SKM-1 treated with dmso at 0.1 percent for 144 hours (cell line): ENCODE data around the gene DNAH6.

Source experiments
- DNase-seq: peaks from one replicate; lab custom pipeline; 2025; ENCODE audit not compliant: unreplicated experiment; lab: John Stamatoyannopoulos, UW

Gene DNAH6

DNA sequence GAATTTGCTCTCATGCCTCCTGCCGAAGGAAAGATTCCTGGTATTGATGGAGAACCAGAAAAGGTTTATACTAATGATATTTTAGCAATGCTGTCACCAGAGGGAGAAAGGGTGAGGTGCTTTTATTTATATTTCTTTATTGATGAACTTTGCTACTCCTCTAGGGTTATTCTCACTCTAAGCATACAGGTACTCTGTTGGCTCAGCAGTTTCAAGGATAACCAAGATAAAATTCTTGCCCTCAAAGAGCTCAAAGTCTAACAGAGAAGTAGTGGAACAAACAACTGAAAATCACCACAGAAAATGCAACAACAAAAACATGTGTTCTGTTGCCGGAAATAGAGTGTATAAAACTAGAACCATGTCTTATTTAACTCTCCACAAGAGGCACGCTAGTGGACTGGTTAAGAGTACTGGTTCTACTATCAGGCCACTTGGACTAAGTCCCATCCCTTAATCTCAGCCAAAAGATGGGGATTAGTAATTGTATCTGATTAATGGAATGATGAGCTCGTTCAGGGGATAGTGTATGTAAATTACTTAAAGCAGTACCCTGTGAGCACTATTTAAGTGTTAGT, 103.6 kb downstream of the DNAH6 start:
- DNase-seq: no peak

DNA sequence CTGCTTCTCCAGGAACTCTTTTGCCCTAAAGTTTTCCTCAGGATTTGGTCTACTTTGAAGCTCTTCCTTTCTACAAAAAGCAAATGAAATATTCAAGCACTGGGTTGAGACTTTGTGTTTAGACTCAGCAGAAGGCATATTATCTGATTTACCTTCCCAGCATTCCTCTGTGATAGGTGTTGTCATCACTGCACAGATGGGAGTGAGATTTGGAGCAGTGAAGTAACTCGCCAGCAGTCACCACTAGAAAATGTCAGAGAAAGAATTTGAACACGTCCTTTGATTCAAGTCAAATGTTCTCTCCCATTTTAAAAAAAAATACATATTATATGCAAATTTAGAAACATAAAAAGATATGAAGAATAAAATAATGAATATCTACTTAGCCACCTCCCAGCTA, 112.2 kb downstream of the DNAH6 start:
- DNase-seq: no peak

DNA sequence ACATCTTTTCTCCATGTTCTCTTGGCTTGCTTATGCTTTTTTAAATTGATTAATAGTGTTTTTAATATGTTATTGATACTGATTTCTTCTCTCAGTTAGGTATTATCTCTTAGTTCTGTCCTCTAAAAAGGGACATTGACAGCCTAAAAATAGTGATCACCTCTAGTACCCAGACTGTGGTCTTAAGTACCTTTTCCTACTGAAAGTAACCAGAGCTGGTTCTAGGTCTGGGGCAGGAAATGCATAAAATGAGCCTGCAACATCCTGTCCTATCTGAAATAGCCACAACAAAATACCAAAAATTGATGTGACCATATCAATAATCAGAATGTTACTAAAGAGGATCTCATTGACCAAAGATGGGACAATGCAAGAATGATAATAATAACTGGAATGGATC, 113.3 kb downstream of the DNAH6 start:
- DNase-seq: no peak

DNA sequence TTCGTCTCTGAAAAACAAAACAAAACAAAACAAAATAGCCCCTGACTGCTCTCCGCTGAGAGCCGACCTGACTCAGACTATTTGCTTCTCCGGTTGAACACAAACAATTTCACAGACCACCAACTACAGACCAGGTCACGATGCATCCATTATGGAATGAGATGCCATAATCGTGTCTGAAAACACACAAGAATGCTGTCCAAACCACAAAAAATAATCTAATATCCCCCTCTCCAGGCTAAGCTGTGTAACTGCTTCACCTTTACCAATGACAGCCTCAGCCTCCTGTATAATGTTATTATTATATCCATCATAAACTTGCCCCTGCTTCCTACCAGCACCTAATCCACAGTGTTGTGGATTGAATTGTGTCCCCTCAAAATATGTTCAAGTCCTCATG, 114.7 kb downstream of the DNAH6 start:
- DNase-seq: peak; percentile 26

DNA sequence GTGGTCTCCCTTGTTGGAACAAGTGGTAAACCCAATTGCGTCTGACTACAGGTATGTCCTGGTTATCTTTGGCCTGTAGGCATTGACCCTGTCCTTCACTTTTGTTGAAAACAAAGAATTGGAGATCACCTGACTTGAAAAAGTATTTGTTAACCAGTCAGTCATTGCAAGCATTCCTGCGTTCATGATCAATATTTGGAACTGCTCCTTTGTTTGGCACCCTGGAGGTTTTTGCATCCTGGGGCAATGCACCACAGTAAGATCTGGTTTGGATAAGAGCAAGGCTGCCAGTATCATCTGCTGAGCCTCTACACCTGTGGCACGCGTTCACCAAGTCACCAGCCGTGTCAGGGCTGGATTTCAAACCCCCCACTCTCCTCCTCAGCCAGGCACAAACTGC, 115.7 kb downstream of the DNAH6 start:
- no peak for DNase-seq

DNA sequence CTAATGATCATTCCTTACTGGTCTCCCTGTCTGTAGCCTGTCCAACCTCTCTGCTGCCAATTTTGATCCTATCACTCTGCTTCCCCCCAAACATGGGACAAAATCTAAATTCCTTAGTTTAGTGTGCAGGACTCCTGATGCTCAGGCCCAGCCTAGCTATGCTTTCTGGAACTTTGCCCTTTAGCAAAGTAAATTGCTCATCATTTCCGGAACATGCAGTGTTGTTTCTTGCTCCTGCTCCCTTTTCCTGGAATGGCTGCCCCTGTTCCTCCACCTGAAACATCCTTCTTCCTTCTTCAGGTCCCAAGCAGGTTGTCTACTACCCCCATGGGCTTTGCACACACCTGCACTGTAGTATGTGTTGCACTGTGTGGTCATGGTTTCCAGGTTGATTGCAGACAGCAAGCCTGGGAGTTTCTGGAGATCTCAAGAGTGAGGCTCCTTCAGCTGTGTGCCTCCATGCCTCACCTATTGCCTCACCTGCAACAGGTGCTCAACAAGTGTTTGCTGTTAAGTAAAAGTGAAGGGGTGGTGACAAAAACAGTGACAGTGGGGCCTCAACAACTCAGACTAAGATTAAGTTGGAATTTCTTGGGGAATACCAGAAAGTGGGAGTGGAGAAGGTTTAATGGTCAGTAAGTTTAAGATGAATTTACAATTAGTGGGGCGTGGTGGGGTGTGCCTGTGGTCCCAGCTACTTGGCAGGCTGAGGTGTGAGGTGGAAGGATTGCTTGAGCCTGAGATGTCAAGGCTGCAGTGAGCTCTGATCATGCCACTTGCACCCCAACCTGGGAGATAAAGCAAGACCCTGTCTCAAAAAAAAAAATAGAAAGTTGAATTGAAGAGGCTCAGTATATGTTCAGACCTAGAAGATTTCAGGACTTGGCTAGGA, 120.0 kb downstream of the DNAH6 start:
- DNase-seq: no peak

DNA sequence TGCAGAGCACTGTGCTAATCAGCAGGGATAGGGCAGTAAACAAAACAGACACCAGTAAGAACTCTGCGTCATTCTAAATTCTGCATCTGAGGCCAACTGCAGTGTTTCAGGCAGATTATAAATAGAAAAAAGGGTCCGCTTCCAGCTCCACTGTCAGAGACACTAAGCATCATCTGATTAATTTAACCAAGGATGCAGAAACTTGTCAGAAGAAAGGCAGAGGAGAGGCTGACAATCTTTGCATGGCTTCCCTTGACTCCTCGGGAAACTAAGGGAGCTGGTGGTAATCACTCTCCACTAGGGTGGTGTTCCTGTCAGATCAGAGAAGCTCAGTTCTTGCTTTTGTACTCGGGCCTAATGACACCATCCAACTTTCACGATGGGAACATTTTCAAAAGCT, 123.5 kb downstream of the DNAH6 start:
- no peak for DNase-seq

DNA sequence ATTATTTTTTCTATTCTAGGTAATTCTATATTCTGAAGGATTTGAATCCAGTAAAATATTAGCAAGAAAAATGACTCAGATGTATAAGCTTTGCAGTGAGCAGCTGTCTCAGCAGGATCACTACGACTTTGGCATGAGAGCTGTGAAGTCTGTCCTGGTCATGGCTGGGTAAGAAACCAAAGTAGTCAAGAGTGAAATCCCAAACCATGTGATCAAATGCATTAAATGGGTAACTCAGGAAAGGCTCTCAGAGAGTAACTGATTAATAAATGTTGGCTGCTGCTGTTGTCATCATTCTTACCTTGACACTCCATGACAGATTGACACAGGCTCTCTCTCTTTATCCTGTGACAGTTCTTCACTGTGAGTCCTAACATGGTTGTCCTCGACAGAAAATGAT, 124.1 kb downstream of the DNAH6 start:
- no peak for DNase-seq

DNA sequence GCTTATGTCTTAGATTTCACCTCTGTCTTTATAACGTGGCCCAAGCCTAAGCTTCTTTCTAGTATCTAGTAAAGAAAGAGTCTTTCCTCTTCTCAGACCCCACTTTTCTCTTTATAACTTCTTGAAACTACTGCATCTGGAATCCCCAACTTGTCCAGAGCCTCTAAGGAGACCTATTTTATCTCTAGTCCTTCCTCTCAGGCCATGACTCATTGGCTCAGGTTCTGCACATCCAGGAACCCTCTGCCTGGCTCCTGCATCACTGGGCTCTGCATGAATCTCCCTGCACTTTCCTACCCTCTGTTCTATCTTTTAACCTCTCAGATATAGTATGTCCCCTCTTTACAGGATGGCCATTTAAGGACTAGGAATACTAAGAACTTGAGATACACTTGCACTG, 124.7 kb downstream of the DNAH6 start:
- DNase-seq: no peak

DNA sequence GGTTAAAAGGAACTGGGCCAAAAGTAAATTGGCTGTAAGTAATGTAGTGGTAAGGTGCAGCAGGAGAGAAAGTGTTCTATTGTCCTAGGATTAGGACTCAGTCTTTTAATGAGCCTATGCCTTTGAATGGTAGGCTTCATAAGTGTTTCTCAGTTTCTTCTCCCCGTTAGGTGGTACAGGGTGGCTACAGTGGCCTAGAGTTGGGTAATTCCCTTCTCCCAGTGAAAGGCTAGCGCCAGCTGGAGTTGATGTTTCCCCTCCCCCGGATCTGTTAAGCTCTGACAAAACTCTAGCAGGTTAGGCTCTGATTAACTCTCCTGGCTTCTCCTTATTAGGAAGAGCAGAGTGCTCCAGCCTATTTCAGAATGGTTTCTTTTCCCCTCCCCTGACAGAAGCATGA, 127.7 kb downstream of the DNAH6 start:
- DNase-seq: no peak

DNA sequence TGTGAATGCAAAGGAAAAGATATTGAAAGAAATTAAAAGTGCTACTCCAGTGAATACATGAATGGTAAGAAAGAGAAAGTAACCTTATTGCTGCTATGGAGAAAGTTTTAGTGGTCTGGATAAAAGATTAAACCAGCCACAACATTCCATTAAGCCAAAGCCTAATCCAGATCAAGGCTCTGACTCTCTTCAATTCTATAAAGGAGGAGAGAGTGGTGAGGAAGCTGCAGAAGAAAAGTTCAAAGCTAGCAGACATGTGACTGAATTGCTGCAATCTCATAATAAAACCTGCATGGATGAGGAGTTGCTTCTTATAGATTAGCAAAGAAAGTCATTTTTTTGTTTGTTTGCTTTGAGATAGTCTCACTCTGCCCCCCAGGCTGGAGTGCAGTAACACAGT, 130.2 kb downstream of the DNAH6 start:
- no peak for DNase-seq

DNA sequence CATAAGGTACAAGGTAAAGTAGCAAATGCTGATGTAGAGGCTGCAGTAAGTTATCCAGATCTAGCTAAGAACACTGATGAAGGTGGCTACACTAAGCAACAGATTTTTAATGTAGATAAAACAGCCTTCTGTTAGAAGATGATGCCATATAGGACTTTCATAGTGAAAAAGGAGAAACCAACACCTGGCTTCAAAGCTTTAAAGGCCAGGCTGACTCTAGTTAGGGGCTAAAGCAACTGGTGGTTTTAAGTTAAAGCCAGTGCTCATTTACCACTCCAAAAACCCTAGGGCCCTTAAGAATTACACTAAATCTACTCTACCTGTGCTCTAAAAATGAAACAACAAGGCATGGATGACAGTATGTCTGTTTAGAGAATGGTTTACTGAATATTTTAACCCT, 131.0 kb downstream of the DNAH6 start:
- DNase-seq: no peak

DNA sequence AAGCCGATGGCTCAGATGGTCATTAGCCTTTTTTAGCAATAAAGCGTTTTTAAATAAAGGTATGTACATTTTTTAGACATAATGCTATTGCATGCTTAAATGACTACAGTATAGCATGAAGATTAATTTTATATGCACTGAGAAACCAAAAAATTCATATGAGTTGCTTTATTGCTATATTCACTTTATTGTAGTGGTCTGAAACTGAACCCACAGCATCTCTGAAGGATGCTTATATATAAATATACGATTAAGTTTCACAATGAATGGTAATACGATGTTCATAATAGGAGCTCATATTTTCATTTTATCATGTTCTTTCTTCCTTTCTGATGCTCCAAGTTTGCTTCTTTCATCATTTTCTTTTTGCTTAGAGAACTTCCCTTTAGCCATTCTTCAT, 132.8 kb downstream of the DNAH6 start:
- DNase-seq: no peak

DNA sequence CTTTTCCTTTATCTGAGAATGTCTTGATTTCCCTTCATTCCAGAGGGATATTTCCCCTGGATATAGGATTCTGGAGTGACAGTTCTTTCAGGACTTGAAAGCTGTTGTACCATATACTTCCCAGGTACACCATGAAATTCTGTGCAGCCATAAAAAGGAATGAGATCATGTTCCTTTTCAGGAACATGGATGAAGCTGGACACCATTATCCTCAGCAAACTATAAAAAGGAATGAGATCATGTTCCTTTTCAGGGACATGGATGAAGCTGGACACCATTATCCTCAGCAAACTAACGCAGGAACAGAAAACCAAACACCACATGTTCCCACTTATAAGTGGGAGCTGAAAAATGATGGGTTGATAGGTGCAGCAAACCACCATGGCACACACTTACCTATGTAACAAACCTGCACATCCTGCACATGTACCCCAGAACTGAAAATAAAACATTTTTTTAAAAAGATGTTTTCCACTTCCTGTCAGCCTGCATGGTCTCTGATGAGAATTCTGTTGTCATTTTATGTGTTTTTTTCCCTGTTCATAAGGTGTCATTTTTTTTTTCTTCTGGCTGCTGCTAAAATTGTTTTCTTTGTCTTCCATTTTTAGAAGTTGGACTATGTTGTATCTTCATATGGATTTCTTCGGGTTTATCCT, 133.3 kb downstream of the DNAH6 start:
- no peak for DNase-seq

DNA sequence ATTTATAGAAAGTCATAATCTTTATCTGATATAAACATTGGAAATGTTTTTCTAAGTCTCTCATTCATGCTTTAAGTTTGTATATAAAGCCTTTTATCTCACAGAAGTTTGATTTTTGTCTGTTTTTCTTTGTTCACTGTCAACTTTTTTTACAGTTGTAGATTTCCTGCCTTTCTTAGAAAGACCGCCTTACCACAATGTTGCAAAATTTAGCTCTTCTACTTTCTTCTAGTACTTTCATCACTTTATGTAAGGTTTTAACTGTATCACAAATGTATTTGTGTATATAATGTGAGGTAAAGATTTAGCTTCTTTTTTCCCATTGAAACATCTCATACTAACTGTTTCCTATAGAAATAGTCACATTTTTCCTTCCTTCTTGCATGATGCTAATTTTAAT, 136.1 kb downstream of the DNAH6 start:
- no peak for DNase-seq

DNA sequence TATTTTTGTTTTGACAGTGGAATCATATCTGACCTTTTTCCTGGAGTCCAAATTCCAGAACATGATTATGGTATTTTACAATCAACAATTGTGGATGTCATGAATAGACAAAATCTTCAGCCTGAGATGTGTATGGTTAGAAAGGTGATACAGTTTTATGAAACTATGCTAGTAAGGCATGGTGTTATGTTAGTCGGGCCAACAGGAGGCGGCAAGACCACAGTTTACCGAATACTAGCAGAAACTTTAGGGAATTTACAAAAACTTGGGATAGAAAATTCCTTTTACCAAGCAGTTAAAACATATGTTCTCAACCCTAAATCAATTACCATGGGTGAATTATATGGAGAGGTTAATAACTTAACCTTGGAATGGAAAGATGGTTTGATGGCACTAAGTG, 137.0 kb downstream of the DNAH6 start:
- DNase-seq: no peak

DNA sequence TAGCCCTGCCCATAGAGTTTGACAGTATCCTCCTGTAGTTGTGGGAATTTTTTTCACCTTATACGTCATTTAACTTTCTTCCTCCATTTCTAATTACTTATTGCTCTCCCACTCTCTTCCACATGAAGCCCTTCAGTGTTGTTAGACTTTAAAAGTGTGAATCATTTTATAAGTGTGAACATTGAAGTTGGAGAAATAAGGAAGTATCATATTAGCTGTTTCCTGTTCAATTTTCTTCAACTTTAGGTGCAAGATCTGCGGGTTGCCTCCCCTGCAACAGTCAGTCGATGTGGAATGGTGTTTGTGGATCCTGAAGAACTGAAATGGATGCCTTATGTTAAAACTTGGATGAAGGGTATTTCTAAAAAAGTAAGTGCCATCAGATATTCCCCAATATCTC, 138.1 kb downstream of the DNAH6 start:
- DNase-seq: no peak

DNA sequence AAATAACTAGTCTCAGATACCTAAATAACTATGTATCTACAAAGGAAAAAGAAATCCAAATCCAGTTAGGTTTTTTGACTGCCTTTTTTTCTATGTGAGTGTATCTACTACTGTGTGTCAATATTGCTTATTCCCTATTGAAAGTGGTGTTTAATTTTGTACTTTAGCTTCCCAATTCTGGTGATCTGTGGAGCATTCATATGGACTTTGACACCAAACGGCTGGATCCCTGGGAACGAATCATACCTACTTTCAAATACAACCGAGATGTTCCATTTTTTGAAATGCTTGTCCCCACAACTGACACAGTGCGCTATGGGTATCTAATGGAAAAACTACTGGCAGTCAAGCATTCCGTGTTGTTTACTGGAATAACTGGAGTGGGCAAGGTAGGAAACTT, 152.8 kb downstream of the DNAH6 start:
- no peak for DNase-seq

DNA sequence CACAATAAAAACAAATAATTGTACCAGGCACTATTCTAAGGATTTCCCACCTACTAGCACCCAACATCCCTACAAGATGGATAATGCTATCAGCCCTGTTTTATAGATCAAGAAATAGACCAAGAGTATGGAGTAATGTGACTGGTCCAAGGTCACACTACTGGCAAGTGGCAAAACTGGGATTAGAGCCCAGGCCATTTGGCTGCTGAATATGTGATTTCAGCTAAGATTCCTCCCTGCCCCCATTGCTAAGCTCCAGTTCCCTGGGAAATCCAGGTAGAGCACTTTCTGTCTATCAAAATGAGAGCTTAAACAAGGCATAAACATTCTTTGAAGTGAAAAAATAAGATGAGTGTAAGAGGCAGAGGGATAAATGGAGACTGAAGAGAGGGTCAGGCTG, 157.8 kb downstream of the DNAH6 start:
- no peak for DNase-seq

DNA sequence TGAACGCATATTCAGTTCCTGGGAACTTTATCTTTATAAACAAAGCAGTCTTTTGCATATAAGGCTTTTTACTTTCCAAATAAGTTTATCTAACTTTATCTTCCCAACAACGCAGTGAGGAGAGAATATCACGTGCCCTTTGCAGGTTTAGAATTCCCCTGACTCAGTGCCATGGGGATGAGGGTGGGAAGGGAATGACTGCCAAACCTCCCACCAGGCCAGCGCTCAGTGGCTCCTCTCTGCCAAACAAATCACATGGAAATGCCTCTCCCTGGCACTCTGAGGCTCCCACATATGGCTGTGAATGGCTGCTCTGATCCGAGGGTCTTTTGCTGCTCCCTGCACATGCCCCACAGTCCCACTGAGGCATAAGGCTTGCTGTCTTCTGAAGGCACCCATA, 158.3 kb downstream of the DNAH6 start:
- DNase-seq: no peak

DNA sequence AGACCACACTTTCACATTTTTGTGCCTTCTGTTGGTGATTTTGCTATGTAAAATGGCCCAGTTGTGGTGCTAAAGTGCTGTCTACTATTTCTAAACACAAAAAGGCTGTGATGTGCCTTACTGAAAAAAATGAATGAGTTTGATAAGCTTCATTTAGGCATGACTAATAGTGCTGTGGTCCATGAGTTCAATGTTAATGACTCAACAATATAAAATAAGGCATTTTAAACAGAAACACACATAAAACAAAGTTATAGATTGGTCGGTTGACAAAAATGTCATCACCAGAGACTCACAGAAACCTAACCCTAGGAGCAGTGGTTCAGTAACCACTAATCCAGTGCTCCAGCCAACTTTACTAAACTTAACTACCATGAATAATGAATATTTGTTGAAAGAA, 160.0 kb downstream of the DNAH6 start:
- no peak for DNase-seq

DNA sequence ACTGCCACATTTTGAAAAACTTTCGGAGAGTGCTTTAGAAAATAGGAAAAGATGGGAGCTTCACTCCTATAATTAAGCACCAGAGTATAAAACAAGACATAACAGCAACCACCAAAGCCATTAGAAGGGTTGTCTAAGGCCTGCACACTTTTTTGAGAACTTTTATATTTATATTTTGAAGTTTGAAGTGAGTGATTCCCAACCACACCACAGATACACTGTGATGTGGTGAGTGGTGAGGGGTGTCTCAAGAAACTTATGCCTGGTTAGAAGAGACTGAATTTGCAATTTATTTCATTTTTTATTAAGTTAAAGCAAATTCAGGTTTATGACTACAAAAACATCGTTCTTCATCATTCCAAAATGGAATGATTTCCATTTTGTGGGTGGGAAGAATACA, 161.9 kb downstream of the DNAH6 start:
- no peak for DNase-seq
